ENCODE results near the gene TJAP1.

The TJAP1 gene

GRCh38 chr6:43444582-43444981, 32.8 kb upstream of the TJAP1 start:
- DNase-seq (ENCODE audit: low read depth) = no peak
- H3K4me3 ChIP-seq (ENCODE audit: low read depth, low read length) = no peak overlapping the region
- no peak for TF ChIP-seq CTCF (IDR thresholded peaks at IDR 0.05; ENCODE audit: insufficient read depth, low read depth, low read length, missing control alignments)

GRCh38 chr6:43445576-43445975, 31.8 kb upstream of the TJAP1 start:
- no peak for TF ChIP-seq CTCF (IDR thresholded peaks at IDR 0.05; ENCODE audit: insufficient read depth, low read depth, low read length, missing control alignments)
- no peak overlapping the region for H3K4me3 ChIP-seq (ENCODE audit: low read depth, low read length)
- no peak for DNase-seq (ENCODE audit: low read depth)

- TF ChIP-seq CTCF (IDR thresholded peaks at IDR 0.05; ENCODE audit: insufficient read depth, low read depth, low read length, missing control alignments) = no peak
- DNase-seq (ENCODE audit: low read depth) = no peak
- no peak overlapping the region for H3K4me3 ChIP-seq (ENCODE audit: low read depth, low read length)
Observed at GRCh38 chr6:43447604-43448003, 29.8 kb upstream of the TJAP1 start.

GRCh38 chr6:43448916-43449315, 28.5 kb upstream of the TJAP1 start:
- TF ChIP-seq CTCF (IDR thresholded peaks at IDR 0.05; ENCODE audit: insufficient read depth, low read depth, low read length, missing control alignments) = no peak
- DNase-seq (ENCODE audit: low read depth) = no peak
- no peak overlapping the region for H3K4me3 ChIP-seq (ENCODE audit: low read depth, low read length)

- DNase-seq (ENCODE audit: low read depth) = no peak
- TF ChIP-seq CTCF (IDR thresholded peaks at IDR 0.05; ENCODE audit: insufficient read depth, low read depth, low read length, missing control alignments) = no peak
- H3K4me3 ChIP-seq (ENCODE audit: low read depth, low read length) = no peak overlapping the region
Observed at GRCh38 chr6:43450699-43451131, 26.7 kb upstream of the TJAP1 start.

GRCh38 chr6:43451348-43451747, 26.0 kb upstream of the TJAP1 start:
- TF ChIP-seq CTCF (IDR thresholded peaks at IDR 0.05; ENCODE audit: insufficient read depth, low read depth, low read length, missing control alignments) = no peak
- no peak overlapping the region for H3K4me3 ChIP-seq (ENCODE audit: low read depth, low read length)
- DNase-seq (ENCODE audit: low read depth) = no peak

- no peak for TF ChIP-seq CTCF (IDR thresholded peaks at IDR 0.05; ENCODE audit: insufficient read depth, low read depth, low read length, missing control alignments)
- no peak overlapping the region for H3K4me3 ChIP-seq (ENCODE audit: low read depth, low read length)
- DNase-seq (ENCODE audit: low read depth) = no peak
Observed at GRCh38 chr6:43451939-43452338, 25.4 kb upstream of the TJAP1 start.
